GM10266 (cell line): ENCODE results near the gene NBAS.

Experiments used
- DNase-seq: peaks from one replicate; pipeline ENCODE4 v3.0.0; 2012; ENCODE audit errors: extremely low spot score
- CTCF ChIP-seq: IDR thresholded peaks from 2 replicates; pipeline ENCODE4 v1.5.1; 2012; ENCODE audit warnings: mild to moderate bottlenecking, low read depth; ENCODE audit not compliant: control insufficient read depth, insufficient read depth; ENCODE audit errors: missing control alignments

The NBAS gene

GRCh38 chr2:15485949-15486348 lies 75.2 kb downstream of the NBAS start:
- no peak for DNase-seq

GRCh38 chr2:15481000-15481399 lies 80.1 kb downstream of the NBAS start:
- no peak for TF ChIP-seq CTCF

More at GRCh38 chr2:15485949-15486348, 75.2 kb downstream of the NBAS start:
- no peak for TF ChIP-seq CTCF

GRCh38 chr2:15480552-15480951 lies 80.6 kb downstream of the NBAS start:
- TF ChIP-seq CTCF: no peak
- no peak for DNase-seq

More at GRCh38 chr2:15481000-15481399, 80.1 kb downstream of the NBAS start:
- no peak for DNase-seq

- DNase-seq: no peak
Observed at GRCh38 chr2:15472876-15473275, 88.3 kb downstream of the NBAS start.

GRCh38 chr2:15472133-15472532 lies 89.0 kb downstream of the NBAS start:
- DNase-seq: no peak
- no peak for TF ChIP-seq CTCF

More at GRCh38 chr2:15472876-15473275, 88.3 kb downstream of the NBAS start:
- no peak for TF ChIP-seq CTCF

- TF ChIP-seq CTCF: no peak
- DNase-seq: no peak
Observed at GRCh38 chr2:15471606-15472005, 89.5 kb downstream of the NBAS start.

- DNase-seq: no peak
- TF ChIP-seq CTCF: no peak
Observed at GRCh38 chr2:15460112-15460620, 101.0 kb downstream of the NBAS start.
